8988T (cell line): ENCODE measurements around the gene PI4K2B.
"Not testable (repeated sequence)": the region's sequence is repeated elsewhere in the genome, so short reads cannot be mapped to it uniquely, and the experiment has no call there.

ENCODE experiments used
- DNase-seq: peaks from one replicate; pipeline ENCODE4 v3.0.0; 2011

Gene PI4K2B

GRCh38 chr4:25245181-25245580 is 11.3 kb downstream of the PI4K2B start:
- no peak for DNase-seq

GRCh38 chr4:25246680-25247611 is 13.1 kb downstream of the PI4K2B start:
- no peak for DNase-seq

DNA sequence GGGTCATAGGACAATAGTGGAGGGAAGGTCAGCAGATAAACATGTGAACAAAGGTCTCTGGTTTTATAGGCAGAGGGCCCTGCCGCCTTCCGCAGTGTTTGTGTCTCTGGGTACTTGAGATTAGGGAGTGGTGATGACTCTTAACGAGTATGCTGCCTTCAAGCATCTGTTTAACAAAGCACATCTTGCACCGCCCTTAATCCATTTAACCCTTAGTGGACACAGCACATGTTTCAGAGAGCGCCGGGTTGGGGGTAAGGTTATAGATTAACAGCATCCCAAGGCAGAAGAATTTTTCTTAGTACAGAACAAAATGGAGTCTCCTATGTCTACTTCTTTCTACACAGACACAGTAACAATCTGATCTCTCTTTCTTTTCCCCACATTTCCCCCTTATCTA is 15.0 kb downstream of the PI4K2B start:
- not testable (repeated sequence) for DNase-seq

DNA sequence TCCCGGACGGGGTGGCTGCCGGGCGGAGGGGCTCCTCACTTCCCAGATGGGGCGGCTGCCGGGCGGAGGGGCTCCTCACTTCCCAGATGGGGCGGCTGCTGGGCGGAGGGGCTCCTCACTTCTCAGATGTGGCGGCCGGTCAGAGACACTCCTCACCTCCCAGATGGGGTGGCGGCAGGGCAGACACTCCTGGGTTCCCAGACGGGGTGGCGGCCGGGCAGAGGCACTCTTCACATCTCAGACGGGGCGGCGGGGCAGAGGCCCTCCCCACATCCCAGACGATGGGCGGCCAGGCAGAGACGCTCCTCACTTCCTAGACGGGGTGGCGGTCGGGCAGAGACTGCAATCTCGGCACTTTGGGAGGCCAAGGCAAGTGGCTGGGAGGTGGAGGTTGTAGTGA is 15.7 kb downstream of the PI4K2B start:
- DNase-seq = not testable (repeated sequence)

GRCh38 chr4:25252230-25253070 is 18.6 kb downstream of the PI4K2B start:
- no peak for DNase-seq

DNA sequence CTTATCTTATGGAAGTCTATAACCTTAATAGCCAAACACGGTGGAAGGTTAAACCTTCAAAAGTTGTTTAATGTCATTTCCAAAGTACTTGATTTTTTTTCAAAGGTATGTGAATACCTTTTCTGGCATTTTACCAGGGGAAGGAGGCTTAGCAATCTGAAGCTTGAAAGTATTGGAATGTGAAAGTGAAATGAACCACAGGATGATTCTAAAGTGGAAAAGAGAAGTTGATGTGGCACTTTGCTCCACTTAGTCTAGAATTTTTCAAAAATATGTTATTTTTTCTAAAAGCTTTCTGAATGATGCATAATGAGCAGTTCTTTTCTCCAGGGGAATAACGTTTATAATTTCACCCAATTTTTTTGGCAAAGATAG is 19.2 kb downstream of the PI4K2B start:
- no peak for DNase-seq

DNA sequence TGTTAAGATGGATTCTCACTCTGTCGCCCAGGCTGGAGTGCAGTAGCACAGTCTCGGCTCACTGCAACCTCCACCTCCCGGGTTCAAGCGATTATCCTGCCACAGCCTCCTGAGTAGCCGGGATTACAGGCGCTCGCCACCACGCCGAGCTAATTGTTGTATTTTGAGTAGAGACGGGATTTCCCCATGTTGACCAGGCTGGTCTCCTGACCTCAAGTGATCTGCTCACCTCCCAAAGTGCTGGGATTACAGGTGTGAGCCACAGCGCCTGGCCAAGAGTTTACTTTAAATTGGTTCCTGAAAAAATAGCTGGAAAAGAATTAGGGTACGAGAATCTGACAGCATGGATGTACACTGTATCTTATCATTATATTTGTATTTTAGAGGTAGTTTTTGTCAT is 20.0 kb downstream of the PI4K2B start:
- not testable (repeated sequence) for DNase-seq

GRCh38 chr4:25258980-25259578 is 25.2 kb downstream of the PI4K2B start:
- DNase-seq = no peak

GRCh38 chr4:25271866-25272265 is 38.0 kb downstream of the PI4K2B start:
- DNase-seq = no peak

- no peak for DNase-seq
Measured at GRCh38 chr4:25280210-25280609, 46.4 kb downstream of the PI4K2B start.

DNA sequence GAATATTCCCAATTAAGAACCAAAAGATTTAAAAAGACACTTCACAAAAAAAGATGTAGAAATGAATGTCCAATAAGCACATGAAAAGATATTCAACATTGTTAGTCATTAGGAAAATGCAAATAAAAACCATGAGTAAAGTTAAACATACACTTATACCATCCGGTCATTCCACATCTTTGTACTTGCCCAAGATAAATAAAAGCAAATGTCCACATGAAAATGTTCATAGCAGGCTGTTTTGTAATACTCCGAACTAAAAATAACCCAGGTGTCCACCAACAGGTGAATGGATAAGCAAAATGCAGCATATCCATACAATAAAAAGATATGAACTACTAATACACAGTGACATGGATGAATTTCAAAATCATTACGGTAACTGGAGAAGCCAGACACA is 50.1 kb downstream of the PI4K2B start:
- no peak for DNase-seq

GRCh38 chr4:25284466-25284865 is 50.6 kb downstream of the PI4K2B start:
- no peak for DNase-seq

- DNase-seq = no peak
Measured at GRCh38 chr4:25290490-25291067, 56.7 kb downstream of the PI4K2B start.

- no peak for DNase-seq
Measured at GRCh38 chr4:25291158-25291733, 57.4 kb downstream of the PI4K2B start.

DNA sequence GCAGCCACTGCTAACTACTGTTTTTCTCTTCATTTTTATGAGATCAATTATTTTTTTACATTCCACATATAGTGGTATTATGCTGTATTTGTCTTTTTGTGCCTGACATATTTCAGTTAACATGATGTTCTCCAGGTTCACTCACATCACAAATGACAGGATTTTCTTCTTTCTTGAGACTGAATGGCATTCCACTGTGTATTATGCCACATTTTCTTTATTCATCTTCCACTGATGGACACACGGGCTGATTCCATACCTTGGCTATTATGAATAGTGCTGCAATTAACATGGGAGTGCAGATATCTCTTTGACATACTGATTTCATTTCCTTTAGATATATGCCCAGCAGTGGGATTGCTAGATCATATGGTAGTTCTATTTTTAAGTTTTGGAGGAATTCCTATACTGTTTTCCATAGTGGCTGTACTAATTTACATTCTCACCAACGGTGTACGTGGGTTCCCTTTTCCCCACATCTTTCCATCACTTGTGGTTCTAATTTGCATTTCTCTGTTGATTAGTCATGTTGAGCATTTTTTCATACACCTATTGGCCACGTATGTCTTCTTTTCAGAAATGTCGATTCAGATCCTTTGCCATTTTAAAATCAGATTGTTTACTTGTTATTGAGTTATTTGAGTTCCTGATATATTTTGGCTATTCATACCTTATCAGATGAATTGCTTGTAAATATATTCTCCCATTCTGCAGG is 63.9 kb downstream of the PI4K2B start:
- no peak for DNase-seq

GRCh38 chr4:25299476-25300203 is 65.8 kb downstream of the PI4K2B start:
- DNase-seq = no peak

- no peak for DNase-seq
Measured at GRCh38 chr4:25301471-25301870, 67.6 kb downstream of the PI4K2B start.

- DNase-seq = no peak
Measured at GRCh38 chr4:25302626-25303025, 68.8 kb downstream of the PI4K2B start.

- no peak for DNase-seq
Measured at GRCh38 chr4:25303578-25303977, 69.7 kb downstream of the PI4K2B start.

GRCh38 chr4:25306518-25307057 is 72.8 kb downstream of the PI4K2B start:
- no peak for DNase-seq

DNA sequence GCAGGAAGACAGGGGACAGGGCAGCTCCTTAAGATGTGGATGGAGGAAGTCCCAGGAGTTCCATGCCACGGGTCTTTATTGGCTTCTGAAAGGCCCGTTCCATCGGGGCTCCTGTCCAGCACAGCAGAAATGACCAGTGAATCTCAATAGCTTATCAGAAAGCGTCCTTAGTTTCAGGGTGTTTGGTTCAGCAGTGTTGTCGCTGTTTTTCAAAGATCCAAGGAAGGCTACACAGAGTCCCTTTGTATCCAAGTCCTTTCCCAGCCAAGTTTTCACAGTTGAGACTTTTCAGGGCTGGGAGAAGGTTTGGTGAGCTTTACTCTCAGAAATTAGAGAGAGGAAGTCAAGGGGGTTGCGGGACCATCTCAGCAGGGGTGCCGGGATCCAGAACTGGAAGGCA is 73.8 kb downstream of the PI4K2B start:
- no peak for DNase-seq
